NCI-H128 (cell line): Measurements from ENCODE around the gene ZDHHC11B.
A peak's percentile ranks its signal among the peaks of the same experiment; 100 is the strongest.
"Not testable (repeated sequence)": the region's sequence is repeated elsewhere in the genome, so short reads cannot be mapped to it uniquely, and the experiment has no call there.

Source experiments
- DNase-seq: peaks from one replicate; lab custom pipeline; 2025; ENCODE audit not compliant: unreplicated experiment; lab: John Stamatoyannopoulos, UW

Gene ZDHHC11B

DNA sequence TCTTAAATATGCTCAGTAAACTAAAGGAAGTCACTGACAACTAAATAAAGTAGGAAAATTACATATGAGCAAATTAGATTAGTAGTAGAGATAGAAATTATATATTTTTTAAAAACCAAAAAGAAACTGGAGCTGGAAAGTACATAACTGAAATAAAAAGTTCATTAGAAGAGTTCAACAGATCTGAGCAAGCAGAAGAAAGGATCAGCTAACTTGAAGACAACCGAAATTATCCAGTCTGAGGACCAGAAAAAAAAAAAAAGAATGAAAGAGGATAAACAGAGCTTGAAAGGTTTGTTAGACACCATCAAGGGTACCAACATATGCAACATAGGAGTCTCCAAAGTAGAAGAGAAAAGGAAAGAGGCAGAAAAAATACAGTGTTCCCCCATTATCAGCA is 65.2 kb downstream of the ZDHHC11B start:
- DNase-seq: not testable (repeated sequence)

DNA sequence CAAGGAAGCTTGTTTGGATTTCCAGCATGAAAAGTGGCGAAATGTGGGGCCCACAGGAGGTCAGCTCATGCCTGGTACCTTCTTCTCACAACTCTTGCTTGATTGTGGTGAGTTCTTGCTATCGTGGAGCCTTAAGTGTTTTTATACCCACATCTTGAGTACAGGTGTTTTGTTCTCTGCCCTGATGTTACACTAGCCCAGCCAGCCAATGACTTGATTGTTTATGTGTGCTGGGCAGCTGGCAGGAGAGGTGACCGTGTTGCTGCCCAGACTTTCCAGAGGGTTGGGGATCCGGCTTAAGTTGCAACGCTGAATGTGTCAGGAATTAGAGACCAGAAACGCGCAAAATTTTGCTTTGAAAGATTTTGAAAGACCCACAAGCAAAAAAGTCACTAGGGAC is 67.4 kb downstream of the ZDHHC11B start:
- no peak for DNase-seq

GRCh38 chr5:716740-717139 is 67.8 kb downstream of the ZDHHC11B start:
- DNase-seq: not testable (repeated sequence)

- DNase-seq: not testable (repeated sequence)
These were observed 68.9 kb downstream of the ZDHHC11B start for GRCh38 chr5:715636-716035.

GRCh38 chr5:714215-715118 is 70.1 kb downstream of the ZDHHC11B start:
- DNase-seq: not testable (repeated sequence)

GRCh38 chr5:713686-714085 is 70.8 kb downstream of the ZDHHC11B start:
- DNase-seq: not testable (repeated sequence)

GRCh38 chr5:708848-709517 is 75.5 kb downstream of the ZDHHC11B start:
- not testable (repeated sequence) for DNase-seq

DNA sequence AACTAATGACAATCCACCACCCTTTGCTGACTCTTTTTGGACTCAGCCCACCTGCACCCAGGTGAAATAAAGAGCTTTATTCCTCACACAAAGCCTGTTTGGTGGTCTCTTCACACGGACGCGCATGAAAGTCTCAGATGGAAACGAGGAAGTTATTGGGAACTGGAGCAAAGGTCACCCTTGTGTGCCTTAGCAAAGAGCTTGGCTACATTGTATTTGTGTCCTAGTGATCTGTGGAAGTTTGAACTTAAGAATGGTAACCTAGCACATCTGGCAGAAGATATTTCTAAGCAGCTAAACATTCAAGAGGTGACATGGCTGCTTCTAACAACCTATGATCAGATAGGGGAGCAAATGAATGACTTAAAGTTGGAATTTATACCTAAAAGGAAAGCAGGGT is 76.2 kb downstream of the ZDHHC11B start:
- not testable (repeated sequence) for DNase-seq

- not testable (repeated sequence) for DNase-seq
These were observed 78.4 kb downstream of the ZDHHC11B start for GRCh38 chr5:706127-706526.

- DNase-seq: not testable (repeated sequence)
These were observed 87.5 kb downstream of the ZDHHC11B start for GRCh38 chr5:696753-697702.

DNA sequence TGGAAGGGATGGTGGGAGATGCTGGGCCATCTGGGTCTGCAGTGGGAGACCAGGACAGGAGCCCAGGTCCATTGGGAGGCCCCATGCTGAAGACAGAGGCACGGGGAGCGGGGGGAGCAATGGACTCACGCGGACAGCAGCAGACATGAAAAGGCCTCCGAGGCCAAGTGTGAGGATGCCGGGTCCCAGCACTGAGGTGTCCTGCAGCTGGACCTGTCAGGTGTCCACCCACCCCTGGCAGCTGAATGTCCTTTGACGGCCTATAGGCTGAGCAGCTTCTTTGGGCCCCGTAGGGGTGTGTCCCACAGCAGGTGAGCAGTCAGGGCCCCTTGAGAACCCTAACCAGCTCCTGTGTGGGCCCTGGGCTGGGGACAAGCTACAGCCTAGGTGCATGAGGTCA is 88.3 kb downstream of the ZDHHC11B start:
- not testable (repeated sequence) for DNase-seq

DNA sequence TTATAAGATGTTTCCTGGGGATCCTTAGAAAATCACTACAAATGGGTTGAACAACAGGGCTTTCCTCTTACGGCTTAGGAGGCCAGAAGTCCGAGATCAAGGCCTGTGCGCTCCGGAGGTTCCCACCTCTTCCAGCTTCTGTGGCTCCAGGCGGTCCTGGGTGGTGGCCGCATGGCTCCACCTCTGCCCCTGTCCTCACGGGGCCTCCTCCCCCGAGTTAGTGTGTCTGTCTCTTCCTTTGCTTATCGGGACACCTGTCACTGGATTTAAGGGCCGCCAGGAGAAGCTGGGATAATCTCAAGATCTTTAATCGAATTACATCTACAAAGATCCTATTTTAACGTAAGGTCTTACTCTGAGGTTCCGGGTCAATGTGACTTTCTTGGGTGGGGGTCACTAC is 89.1 kb downstream of the ZDHHC11B start:
- not testable (repeated sequence) for DNase-seq

GRCh38 chr5:694042-694431 is 90.5 kb downstream of the ZDHHC11B start:
- not testable (repeated sequence) for DNase-seq

DNA sequence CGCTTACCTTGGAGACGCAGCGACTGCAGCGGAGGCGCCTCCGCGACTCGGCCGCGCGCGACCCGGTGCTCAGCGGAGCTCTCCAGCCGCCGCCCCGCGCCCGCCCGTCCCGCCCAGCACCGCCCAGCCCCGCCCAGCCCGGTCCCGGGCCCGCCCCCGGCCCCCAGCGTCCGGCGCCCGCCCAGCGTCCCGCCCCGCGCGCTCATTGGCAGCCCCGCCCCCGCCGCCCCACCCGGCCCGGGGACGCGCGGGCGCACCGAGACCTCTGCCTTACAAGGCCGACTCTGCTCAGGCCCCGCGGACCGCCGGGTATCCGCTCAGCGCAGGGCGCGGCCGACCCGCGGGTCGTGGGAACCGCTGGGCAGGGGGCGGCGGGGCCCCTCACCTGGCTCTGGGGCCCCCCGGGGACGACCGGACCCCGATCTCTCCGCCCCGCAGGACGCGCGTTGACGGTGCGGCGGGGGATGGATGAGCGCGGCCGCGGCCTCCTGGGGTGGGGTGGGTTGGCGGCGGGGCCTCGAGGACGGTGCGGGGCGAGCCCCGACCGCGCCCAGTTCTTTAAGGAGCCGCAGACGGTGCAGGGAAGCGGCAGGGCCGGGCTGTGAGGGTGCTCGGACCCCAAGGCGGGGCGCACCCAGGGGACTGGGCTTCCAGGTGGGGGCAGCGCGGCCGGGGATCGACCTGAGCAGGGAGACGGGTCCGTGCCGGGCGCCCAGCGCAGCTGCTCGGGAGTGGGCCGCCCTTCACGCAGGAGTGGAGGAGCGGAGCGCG is 91.1 kb downstream of the ZDHHC11B start, which contains the start of gene TPPP:
TSS of gene TPPP (minus strand) at position 82 of the 771 bp plus-strand sequence. CDS start 15,292 bp downstream, outside the sequence.
- DNase-seq: peak; percentile 46

- DNase-seq: not testable (repeated sequence)
These were observed 91.9 kb downstream of the ZDHHC11B start for GRCh38 chr5:692529-693041.

DNA sequence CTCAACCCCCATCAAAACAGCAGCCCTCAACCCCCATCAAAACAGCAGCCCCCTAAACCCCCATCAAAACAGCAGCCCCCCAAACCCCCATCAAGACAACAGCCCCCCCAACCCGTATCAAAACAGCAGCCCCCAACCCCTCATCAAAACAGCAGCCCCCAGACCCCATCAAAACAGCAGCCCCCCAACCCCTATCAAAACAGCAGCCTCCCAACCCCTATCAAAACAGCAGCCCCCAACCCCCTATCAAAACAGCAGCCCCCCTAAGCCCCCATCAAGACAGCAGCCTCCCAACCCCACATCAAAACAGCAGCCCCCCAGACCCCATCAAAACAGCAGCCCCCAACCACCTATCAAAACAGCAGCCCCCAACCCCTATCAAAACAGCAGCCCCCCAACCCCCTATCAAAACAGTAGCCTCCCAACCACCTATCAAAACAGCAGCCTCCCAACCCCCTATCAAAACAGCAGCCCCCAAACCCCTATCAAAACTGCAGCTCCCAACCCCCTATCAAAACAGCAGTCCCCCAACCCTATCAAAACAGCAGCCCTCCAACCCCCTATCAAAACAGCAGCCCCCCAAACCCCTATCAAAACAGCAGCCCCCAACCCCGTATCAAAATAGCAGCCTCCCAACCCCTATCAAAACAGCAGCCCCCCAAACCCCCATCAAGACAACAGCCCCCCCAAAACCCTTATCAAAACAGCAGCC is 92.6 kb downstream of the ZDHHC11B start:
- DNase-seq: no peak

DNA sequence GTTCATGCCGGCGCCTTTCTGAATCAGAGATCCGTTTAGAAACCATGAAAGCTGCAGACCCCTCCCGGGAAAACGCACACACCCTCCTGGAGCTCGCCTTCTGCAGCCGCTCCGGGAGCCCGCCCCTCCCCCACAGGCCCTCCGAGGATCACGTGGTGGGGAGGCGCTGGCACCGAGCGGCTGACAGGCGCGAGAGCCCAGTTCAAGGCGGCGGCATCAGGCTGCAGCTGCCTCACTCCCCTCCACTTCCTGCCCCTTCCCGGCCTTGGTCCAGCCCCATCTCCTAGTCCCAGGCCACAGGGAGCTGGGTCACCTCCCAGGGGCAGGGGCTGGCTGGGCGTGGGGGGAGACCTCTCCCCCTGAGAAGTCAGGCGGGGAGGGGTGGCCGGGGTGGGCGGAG is 93.5 kb downstream of the ZDHHC11B start:
- DNase-seq: not testable (repeated sequence)

DNA sequence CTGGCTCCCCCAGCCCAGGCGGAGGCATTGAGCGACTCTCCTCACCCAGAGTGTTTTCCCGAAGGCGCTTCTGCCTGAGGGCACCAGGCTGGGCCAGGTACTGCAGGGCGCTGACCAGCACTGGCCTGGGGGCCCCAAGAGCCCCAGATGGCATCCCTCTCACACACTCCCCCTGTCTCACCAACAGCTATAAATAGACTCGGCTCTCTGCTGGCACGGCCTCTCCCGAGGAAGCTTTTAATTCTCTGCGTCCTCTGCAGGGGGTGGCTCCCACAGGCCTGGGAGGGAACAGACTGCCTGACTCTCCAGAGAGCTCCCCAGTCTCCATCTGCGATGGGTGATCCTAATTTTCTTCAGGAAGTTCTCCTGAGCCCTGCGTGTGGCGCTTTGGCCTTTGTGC is 94.2 kb downstream of the ZDHHC11B start:
- DNase-seq: not testable (repeated sequence)

- not testable (repeated sequence) for DNase-seq
These were observed 96.0 kb downstream of the ZDHHC11B start for GRCh38 chr5:688348-689010.
